Pancreas (tissue), 10 donors: ENCODE data around the gene POLD2. TPM values are rescaled to one million over a fixed set of nuclear protein-coding genes. Genes with fewer than 3 reads are reported as not detected.
"Not testable (repeated sequence)": the region's sequence is repeated elsewhere in the genome, so short reads cannot be mapped to it uniquely, and the experiment has no call there.

Experiments used
- ATAC-seq, 4 donors: fragments of 200-7000 bp; cut with Tn5 transposase; one replicate each; pipeline versions ENCODE4 v1.8.0 to v1.9.1; 2020; ENCODE audit warnings: mild to moderate bottlenecking in 4 of 4, moderate library complexity in 4 of 4
- DNase-seq, 6 donors: peaks; one replicate each; pipeline ENCODE4 v3.0.0-alpha.2; 2020
- FAIRE-seq: peaks from 2 replicates; lab custom pipeline; 2012; peaks lifted over from hg19 to GRCh38; lab: Jason Lieb, UNC
- H3K27ac ChIP-seq, 4 donors: fragments of 200-600 bp; sonication (generic); 1 replicate in 3 of 4; 2 replicates in 1 of 4; pipeline versions ENCODE4 v1.5.0 to v1.8.0; 2020
- H3K27me3 ChIP-seq, 4 donors: fragments of 200-600 bp; one replicate each; pipeline ENCODE4 v1.8.0; 2021
- H3K36me3 ChIP-seq, 3 donors: fragments of 200-600 bp; sonication (generic) in 1 of 3; one replicate each; pipeline versions ENCODE4 v1.5.0 to v1.8.0; 2020 to 2021
- H3K4me1 ChIP-seq, 3 donors: fragments of 200-600 bp; one replicate each; pipeline ENCODE4 v1.8.0; 2021
- H3K4me3 ChIP-seq, 4 donors: fragments of 200-600 bp; sonication (generic) in 2 of 4; one replicate each; pipeline versions ENCODE4 v1.5.0 to v1.8.0; 2020 to 2021
- H3K9me3 ChIP-seq, 4 donors: fragments of 200-600 bp; one replicate each; pipeline ENCODE4 v1.8.0; 2021
- CTCF ChIP-seq, 4 donors: fragments of 200-600 bp; sonication (generic) in 3 of 4; IDR thresholded peaks; one replicate each; pipeline versions ENCODE4 v1.5.0 to v1.8.0; 2021; ENCODE audit warnings: antibody characterized with exemption in 4 of 4
- WGBS, 2 donors: extraction: QIAGEN DNeasy Blood & Tissue Kit; methylation state at CpG; one replicate each; pipeline ENCODE4 v1.1.7; 2013; 5-methylcytosine and 5-hydroxymethylcytosine counted together
- intact Hi-C, 3 donors: fragments of 100-400 bp; cut with DNase I; formaldehyde crosslinking; loops; one replicate each; pipeline versions ENCODE4 v1.11.1 to v1.14.2; 2022
- polyA plus RNA-seq, 2 donors: library from polyadenylated mRNA; stranded (reverse); fragments of 200-250 nt; gene quantifications; one replicate each; pipeline ENCODE4 v1.2.3, GENCODE V29; 2013
- total RNA-seq, 6 donors: library from RNA; stranded (reverse); fragmentation: NEBNext Ultra II Directional in 4 of 6; extraction: Animal tissue kit (Norgen Biotek cat#: 25700) in 4 of 6; gene quantifications; one replicate each; pipeline versions ENCODE4 v1.2.1 to v1.2.4, GENCODE V29; 2021 to 2023
- donor health status: healthy with polysubstance abuse.
- donor health status: DM: no; HTN: no; CAD: no; lungs with moderate emphysema.
- donor health status: DM: no; HTN: no; CAD: no.
- donor health status: control.
- donor health status: control.
- donor health status: Bipolar disorder and iron deficiency.
- donor health status: DM: yes; HTN: yes; CAD: no.
- donor health status: DM: no; HTN: no; CAD: no.
- donor health status: DM: no; HTN: no; CAD: no.
- donor health status: DM: yes; HTN: yes; CAD: no.

POLD2 gene
- total and polyA plus RNA-seq, 8 donors = 40.6 to 86.4 (median 54.7) TPM

- H3K9me3 ChIP-seq = no peaks in the 10 kb centered on the region
- no peak overlapping the region for H3K4me3 ChIP-seq
- FAIRE-seq = no peak
- ATAC-seq = no peak
- H3K27ac ChIP-seq = no peak overlapping the region
- intact Hi-C loops = no loop called here
- TF ChIP-seq CTCF (IDR thresholded peaks at IDR 0.05) = no peak
- no peaks in the 10 kb centered on the region for H3K4me1 ChIP-seq
- no peaks in the 10 kb centered on the region for H3K36me3 ChIP-seq
- H3K27me3 ChIP-seq = no peaks in the 10 kb centered on the region
- DNase-seq = peak in 1 of 6 donors; percentile 22
- WGBS, 2 donors = 85 to 86% methylated on average over 2 of the region's 2 CpGs
Measured at GRCh38 chr7:44132039-44132438, 8.7 kb upstream of the POLD2 start.

GRCh38 chr7:44131173-44132029 is 8.1 kb upstream of the POLD2 start:
- Histone ChIP-seq H3K36me3 (no peaks in the 10 kb centered on the region), H3K4me1 (no peaks in the 10 kb centered on the region), H3K4me3 (no peak overlapping the region), H3K9me3 (no peaks in the 10 kb centered on the region), H3K27me3 (no peaks in the 10 kb centered on the region), H3K27ac (no peak overlapping the region)
- 65 to 72% methylated on average over 12 of the region's 12 CpGs for WGBS, 2 donors
- FAIRE-seq (no peak), ATAC-seq (peak; percentile 74 to 89 (median 86)), DNase-seq (peak in 2 of 6 donors; percentile 33 to 36)
- TF ChIP-seq CTCF (IDR thresholded peaks at IDR 0.05) = no peak
- intact Hi-C loops = no loop called here

GRCh38 chr7:44128721-44129582 is 5.6 kb upstream of the POLD2 start:
- intact Hi-C loops = no loop called here
- DNase-seq = peak in 1 of 6 donors; percentile 41
- no peak for TF ChIP-seq CTCF (IDR thresholded peaks at IDR 0.05)

GRCh38 chr7:44127161-44127560 is 3.8 kb upstream of the POLD2 start:
- Histone ChIP-seq H3K9me3 (no peaks in the 10 kb centered on the region), H3K36me3 (no peaks in the 10 kb centered on the region), H3K4me1 (peaks cover 4 to 7% (median 5%) of the 10 kb centered on the region in 3 donors), H3K27me3 (no peaks in the 10 kb centered on the region), H3K4me3 (no peak overlapping the region), H3K27ac (no peak overlapping the region)
- intact Hi-C loops = no loop called here
- ATAC-seq (no peak), FAIRE-seq (no peak), DNase-seq (no peak)
- TF ChIP-seq CTCF (IDR thresholded peaks at IDR 0.05) = no peak

More at GRCh38 chr7:44128721-44129582, 5.6 kb upstream of the POLD2 start:
- WGBS, 2 donors = 64 to 78% methylated on average over 6 of the region's 6 CpGs
- H3K9me3 ChIP-seq = no peaks in the 10 kb centered on the region
- H3K4me3 ChIP-seq = no peak overlapping the region
- H3K27ac ChIP-seq = no peak overlapping the region
- FAIRE-seq (no peak), ATAC-seq (no peak)
- no peaks in the 10 kb centered on the region for H3K27me3 ChIP-seq
- no peaks in the 10 kb centered on the region for H3K4me1 ChIP-seq
- no peaks in the 10 kb centered on the region for H3K36me3 ChIP-seq

- ATAC-seq, DNase-seq, FAIRE-seq, intact Hi-C loops, H3K9me3 ChIP-seq, H3K36me3 ChIP-seq, H3K4me3 ChIP-seq, H3K27ac ChIP-seq, H3K4me1 ChIP-seq, H3K27me3 ChIP-seq: not testable (repeated sequence)
- 84 to 91% methylated on average over 4 of the region's 4 CpGs for WGBS, 2 donors
Measured at GRCh38 chr7:44126574-44126973, 3.2 kb upstream of the POLD2 start.
